GM21786 (cell line): ENCODE results near the gene AP2B1.

ENCODE experiments used
- ATAC-seq: cut with Tn5 transposase; IDR thresholded peaks from one replicate; pipeline ENCODE4 v1.9.1; 2021; ENCODE audit not compliant: unreplicated experiment

Gene AP2B1

DNA sequence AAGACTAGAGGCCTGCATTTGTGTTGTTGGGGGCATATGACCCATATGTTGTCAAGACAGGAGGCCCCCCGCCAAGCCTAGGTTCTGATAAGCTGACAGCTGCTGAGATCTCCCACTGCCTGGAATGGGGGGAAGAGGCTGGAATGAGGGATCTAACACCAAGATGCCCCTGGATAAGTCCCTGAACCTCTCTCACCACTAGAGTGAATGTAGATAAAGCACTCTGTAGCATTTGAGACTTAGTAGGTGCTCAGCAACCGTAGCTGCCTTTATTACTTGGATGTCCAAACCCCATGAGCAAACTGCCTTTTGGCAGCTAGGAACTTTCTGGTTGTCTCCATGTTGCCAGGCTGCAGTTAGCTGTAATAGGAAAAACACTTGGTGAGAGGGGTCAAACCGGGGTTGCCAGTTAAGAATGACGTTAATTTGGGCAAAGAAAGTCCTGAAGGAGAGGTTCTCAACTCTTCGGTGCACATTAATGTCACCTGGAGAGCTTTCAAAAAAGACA is 139.9 kb downstream of the AP2B1 start:
- no peak for ATAC-seq

DNA sequence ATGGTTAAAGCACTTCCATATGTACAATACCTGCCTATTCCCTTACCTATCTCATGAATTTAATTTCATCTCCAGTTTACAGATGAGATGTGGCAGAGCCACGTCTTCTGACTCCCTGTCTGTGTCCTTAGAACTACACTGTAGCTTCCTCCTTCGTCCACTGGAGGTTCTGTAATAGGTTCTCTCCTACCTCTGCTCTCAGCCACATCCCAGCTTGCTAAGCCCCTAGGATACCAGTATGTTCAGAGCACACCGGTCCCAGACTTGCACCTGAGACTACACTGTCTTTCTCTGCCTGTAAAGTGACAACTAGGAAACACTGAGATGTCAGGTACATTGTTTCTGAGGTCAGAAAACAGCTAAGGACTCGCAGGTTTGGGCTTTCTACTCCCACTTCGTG is 140.5 kb downstream of the AP2B1 start:
- ATAC-seq: no peak

GRCh38 chr17:35728551-35728950 is 141.4 kb downstream of the AP2B1 start:
- no peak for ATAC-seq

GRCh38 chr17:35729405-35729833 is 142.3 kb downstream of the AP2B1 start:
- ATAC-seq: no peak

DNA sequence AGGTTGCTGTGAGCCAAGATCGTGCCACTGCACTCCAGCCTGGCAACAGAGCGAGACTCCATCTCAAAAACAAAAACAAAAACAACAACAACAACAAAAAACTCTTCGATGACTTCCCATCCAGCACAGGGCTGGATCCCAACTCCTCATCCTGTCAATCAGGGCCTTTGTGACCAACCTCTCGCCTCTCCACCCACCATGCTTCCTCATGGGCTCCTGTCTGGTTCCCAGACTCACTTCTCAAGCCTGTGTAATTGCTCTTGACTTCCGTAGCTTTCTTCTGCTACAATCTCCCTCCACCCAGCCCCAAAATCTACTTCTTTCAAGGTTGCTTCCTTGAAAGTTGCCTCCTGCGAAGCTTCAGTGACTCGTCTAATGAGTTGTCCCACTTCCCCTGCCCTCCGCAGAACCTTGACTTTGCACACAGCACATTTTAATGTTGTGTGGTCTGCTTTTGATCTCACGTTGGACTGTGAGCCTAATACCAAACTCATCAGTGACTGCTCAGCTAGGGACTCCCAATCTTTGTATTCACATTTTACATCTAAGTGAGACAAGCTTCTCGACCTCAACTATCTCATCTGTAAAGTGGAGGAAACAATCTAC is 143.4 kb downstream of the AP2B1 start:
- no peak for ATAC-seq

- no peak for ATAC-seq
Measured at GRCh38 chr17:35731239-35731916, 144.3 kb downstream of the AP2B1 start, which contains the start of gene RASL10B. Gene RASL10B (plus strand): TSS chr17:35731639. CDS start chr17:35735185, 3,546 bp downstream.

- no peak for ATAC-seq
Measured at GRCh38 chr17:35731917-35732805, 145.0 kb downstream of the AP2B1 start.

DNA sequence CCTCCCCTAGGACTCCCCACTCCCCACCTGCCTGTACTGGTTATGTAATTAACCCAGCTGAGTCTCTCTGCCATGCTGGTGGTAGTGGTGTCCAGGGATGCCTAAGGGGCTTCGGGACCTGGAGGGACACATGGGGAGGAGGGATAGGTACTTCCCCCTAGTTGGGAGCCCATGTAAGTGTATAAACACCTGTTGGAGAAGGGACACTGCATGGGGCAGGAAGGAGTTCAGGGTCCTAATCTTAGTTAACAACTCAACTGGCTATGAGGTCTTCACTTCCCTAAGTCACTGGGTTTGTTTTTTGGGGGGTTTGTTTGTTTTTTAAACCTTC is 145.6 kb downstream of the AP2B1 start:
- ATAC-seq: no peak

DNA sequence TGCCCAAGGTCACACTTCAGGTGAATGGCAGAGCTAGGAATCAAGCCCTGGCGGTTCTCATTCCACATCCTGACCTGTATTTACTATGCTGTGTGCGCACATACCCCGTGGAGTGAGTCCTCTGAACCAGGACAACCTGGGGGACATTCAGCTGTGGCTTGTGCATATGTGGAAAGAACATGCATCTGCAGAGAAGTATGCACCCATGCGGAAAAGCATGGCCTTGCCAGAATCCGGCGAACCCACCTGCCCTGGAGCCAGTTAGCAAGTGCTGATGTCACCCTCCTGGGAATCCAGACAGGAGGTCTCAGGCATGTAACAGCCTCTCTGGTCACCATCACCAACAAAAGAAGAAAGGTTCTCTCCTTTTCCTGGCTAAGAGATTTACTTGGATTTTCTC is 146.2 kb downstream of the AP2B1 start:
- no peak for ATAC-seq

DNA sequence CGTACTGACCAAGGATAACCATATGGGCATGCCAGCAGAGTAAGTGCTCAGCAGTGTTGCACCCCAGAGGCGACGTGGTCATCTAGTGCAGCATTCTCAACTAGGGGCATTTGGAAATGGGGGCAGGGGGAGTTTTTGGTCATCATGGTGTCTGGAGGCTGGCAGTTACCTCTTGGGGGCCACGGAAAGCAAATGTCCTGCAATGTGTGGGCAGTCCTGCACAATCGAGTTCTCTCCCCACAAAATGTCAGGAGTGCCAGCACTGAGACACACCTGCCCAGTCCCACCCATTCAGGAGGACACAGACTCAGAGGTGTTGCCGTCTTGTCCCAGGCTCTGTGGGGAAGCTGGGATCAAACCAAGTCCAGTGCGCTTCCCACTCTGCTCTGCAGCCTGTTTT is 147.3 kb downstream of the AP2B1 start:
- no peak for ATAC-seq

- no peak for ATAC-seq
Measured at GRCh38 chr17:35735036-35735805, 148.1 kb downstream of the AP2B1 start.

DNA sequence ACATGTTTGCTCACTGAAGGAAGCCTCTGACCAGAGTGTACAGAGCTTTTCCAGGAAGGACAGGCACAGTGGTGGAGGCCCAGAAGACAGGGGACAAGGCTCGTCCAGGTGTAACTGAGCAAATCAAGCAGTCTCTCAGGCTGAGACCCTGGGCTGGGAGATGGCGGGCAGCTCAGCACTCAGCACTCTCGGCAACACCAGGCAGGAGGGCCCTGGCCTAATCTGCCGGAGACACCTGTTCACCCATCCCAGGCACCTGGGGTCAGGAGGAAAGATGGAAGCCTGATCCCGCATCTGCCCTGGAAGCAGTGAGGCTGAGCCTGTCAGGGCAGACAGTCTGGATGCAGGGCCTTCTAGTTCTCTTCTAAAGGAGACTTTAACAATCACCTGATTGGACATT is 149.1 kb downstream of the AP2B1 start:
- no peak for ATAC-seq

DNA sequence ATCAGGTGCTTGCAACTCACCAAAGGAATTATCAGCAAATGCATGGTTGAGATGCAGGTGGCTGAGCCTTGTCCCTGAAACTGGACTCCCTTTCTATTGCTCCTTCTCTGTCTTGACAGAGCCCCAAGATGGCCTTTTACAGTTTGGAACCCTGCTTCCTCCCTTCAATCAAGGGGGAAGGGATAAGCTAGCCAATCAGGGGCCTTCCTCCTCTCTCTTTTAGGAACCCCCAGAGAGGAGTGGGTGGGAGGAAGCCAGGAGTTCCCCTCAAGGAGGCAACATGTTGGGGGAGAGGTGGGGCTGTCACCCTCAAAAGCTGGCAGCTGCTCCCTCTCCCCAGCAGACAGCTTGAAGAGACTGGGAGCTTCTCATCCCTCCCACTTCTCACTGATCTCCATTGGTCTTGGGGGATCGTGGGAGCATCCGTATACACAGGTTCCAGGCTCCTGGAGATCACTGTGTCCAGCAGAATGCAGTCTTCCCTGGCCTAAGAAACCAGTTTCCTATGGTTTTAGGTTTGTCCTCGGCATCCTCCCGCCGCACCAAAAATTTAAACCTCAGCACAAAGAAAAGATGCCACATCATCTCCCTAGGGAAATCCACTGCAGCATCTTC is 151.5 kb downstream of the AP2B1 start:
- ATAC-seq: no peak

- ATAC-seq: no peak
Measured at GRCh38 chr17:35740216-35740615, 153.1 kb downstream of the AP2B1 start.

DNA sequence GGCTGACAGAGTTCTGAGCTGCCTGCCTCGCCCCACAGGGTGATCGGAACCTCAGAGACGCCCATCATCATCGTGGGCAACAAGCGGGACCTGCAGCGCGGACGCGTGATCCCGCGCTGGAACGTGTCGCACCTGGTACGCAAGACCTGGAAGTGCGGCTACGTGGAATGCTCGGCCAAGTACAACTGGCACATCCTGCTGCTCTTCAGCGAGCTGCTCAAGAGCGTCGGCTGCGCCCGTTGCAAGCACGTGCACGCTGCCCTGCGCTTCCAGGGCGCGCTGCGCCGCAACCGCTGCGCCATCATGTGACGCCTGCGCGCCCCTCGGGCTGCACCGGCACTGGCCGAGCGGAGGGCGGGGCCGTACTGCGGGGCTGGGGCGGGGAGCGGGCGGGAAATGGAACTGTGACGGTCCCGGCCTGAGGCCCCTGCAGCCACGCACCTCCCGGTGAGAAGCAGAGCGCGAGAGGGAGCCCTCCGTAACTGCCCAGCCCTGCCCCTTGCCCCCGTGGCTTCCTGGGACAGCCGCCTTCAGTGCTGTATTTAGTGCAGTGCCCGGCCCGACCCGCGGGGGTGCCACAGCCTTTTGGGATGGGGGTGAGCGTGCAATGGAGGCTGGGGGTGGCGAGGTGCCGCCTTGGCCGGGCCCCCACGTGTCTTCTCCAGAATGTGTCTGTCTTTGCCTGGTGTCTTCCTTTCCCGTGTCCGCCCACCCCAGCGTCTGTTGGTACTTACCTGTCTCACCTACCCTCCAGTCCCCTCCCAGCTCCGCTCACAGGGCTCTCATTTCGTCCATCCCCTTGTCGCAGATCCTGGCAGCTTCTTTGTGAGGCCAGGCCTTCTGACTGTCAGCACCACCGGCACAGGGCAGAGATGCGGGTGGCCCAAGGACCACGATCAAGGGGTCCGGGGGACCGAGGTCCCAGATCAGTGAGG is 154.1 kb downstream of the AP2B1 start:
- ATAC-seq: no peak

- ATAC-seq: no peak
Measured at GRCh38 chr17:35742496-35742895, 155.4 kb downstream of the AP2B1 start.

DNA sequence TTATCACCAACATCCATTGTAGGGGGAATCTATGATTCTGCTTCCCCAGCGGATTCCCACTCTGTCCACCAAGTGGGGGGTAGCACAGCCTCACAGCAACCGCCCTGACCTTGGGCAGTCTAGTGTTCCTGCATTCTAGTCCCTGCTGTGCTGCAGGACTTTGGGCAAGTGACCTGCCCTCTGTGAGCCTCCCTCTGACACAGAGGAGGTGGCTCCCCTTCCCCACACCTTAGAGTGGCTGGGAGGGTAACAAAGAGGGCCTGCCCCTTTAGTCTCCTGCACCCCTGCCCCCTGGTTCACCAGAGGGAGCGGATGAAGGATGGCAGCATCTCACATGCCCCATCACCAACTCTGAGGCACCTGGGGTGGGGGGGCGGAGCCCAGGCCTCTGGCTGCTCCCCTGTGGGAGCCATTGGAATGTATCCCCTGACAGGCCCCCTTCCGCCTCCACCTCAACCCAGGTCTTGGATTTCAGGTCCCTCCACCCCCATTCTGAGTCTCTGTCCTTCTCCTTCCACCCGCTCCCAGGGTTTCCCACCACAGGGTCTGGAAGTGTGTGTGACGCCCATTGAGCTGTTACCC is 155.9 kb downstream of the AP2B1 start:
- ATAC-seq: no peak

GRCh38 chr17:35743626-35744328 is 156.7 kb downstream of the AP2B1 start:
- no peak for ATAC-seq
